H1 (cell line): ENCODE data around the gene CSF3R. TPM values are rescaled to one million over a fixed set of nuclear protein-coding genes. Genes with fewer than 3 reads are reported as not detected.

Source experiments
- CHD2 ChIP-seq: IDR thresholded peaks from 2 replicates; pipeline ENCODE4 v1.6.1; 2012; ENCODE audit warnings: low read length, improper control_type of control experiment
- MAFK ChIP-seq: IDR thresholded peaks from 2 replicates; pipeline ENCODE4 v1.6.1; 2012; ENCODE audit warnings: low read depth, mild to moderate bottlenecking, improper control_type of control experiment, low read length
- NRF1 ChIP-seq: IDR thresholded peaks from 2 replicates; pipeline ENCODE4 v1.6.1; 2011; ENCODE audit warnings: mild to moderate bottlenecking, low read depth, low read length, improper control_type of control experiment
- SAP30 ChIP-seq: fragments of 300-600 bp; sonication (generic); IDR thresholded peaks from 2 replicates; pipeline ENCODE4 v1.7.1; 2012; ENCODE audit warnings: low read length, moderate library complexity, mild to moderate bottlenecking, inconsistent platforms; ENCODE audit not compliant: insufficient read depth, insufficient replicate concordance
- polyA plus RNA-seq, 7 experiments: library from polyadenylated mRNA; depleted of rRNA in 3 of 7; stranded (reverse) in 5 of 7; unstranded in 2 of 7; fragments of >200 nt in 5 of 7; fragments of 200-250 nt in 2 of 7; gene quantifications; 1 replicate in 5 of 7; 2 replicates in 1 of 7; 4 replicates in 1 of 7; pipeline versions ENCODE4 v1.2.1 to v1.2.3, GENCODE V29; 2011 to 2013; ENCODE audit warnings: missing spikeins in 2 of 7, mixed read lengths in 2 of 7
- total RNA-seq: library from RNA; stranded (reverse); fragmentation: NEBNext Ultra II Directional; extraction: Animal tissue kit (Norgen Biotek cat#: 25700); gene quantifications from 2 replicates; pipeline ENCODE4 v1.2.1, GENCODE V29; 2021

The CSF3R gene
- total and polyA plus RNA-seq, 2 of the 8 experiments (the other 6 are each of a cell fraction or from before 2014, with no cell fraction given) = not detected

GRCh38 chr1:36523850-36524249 is 41.1 kb upstream of the CSF3R start (continued):
- TF ChIP-seq MAFK (no peak), CHD2 (no peak), NRF1 (no peak), SAP30 (no peak)
